ENCODE measurements around the gene MAN2C1.

Gene MAN2C1

DNA sequence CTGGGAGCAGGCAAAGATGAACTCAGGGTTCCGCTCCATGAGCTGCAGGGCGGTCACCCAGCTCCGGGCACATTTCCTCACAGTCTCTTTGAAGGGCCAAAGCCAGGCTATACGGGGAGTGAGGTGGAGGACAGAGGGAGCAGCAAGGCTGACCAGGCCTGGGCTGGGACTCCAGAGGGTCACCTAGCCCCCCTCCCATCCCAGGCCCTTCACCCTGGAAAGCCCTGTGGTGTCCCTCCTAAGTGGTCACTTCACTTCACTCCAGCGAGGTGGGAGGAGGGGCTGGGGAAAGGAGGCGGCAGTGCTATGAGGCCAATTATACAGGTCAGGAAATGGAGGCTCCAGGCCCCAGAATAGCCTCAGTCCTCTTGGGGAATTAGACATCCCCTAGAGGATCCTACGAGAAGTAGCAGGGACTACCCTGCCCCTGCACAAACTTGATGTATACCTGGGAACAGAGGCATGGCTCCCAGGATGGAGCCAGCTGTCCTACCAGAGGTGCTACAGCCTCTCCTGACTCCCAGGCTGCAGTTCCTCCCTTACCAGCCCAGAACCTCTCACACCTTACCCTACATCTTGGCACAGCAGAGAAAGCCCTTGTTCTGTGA, 5.7 kb downstream of the MAN2C1 start:
- no peak overlapping the region for H3K4me2 ChIP-seq (ENCODE audit: low read depth, low read length)
- no peak overlapping the region for H3K27ac ChIP-seq (ENCODE audit: low read length)
- H3K36me3 ChIP-seq (replicated peaks; ENCODE audit: insufficient read depth, low read length), result no peaks in the 10 kb centered on the region
- DNase-seq, result no peak
- no peaks in the 10 kb centered on the region for H3F3A ChIP-seq (ENCODE audit: insufficient read depth, low read length)
- no peaks in the 10 kb centered on the region for H3K9me2 ChIP-seq (replicated peaks; ENCODE audit: insufficient read depth, low read length)
- no peak overlapping the region for H3K9ac ChIP-seq (ENCODE audit: low read length)
- H2AFZ ChIP-seq (ENCODE audit: low read length), result no peak overlapping the region
- 0 out of 2 replicates have a peak, but pooled peaks cover 3% of the 10 kb centered on the region for H3K79me2 ChIP-seq (ENCODE audit: low read length)
- no peaks in the 10 kb centered on the region for H3K9me3 ChIP-seq (replicated peaks; ENCODE audit: insufficient read depth, low read length)
- H4K20me1 ChIP-seq (ENCODE audit: insufficient read depth, low read length), result no peaks in the 10 kb centered on the region
- H3K4me1 ChIP-seq (ENCODE audit: low read length), result peaks cover 5% of the 10 kb centered on the region
- TF ChIP-seq EZH2phosphoT487 (IDR thresholded peaks at IDR 0.05; ENCODE audit: low read length) (no peak), EZH2 (optimal IDR thresholded peaks at IDR 0.05; ENCODE audit: low read depth, low read length) (no peak), CTCF (IDR thresholded peaks at IDR 0.05; ENCODE audit: low read length) (no peak)
- H3K4me3 ChIP-seq (ENCODE audit: low read length), result no peak overlapping the region
- no peaks in the 10 kb centered on the region for H3K27me3 ChIP-seq (replicated peaks; ENCODE audit: insufficient read depth, low read length)

GRCh38 chr15:75361989-75362641, 6.3 kb downstream of the MAN2C1 start:
- Histone ChIP-seq H2AFZ (ENCODE audit: low read length) (no peak overlapping the region), H3K4me3 (ENCODE audit: low read length) (no peak overlapping the region), H3K79me2 (ENCODE audit: low read length) (no peaks in the 10 kb centered on the region), H3F3A (ENCODE audit: insufficient read depth, low read length) (no peaks in the 10 kb centered on the region), H3K4me2 (ENCODE audit: low read depth, low read length) (no peak overlapping the region), H3K27me3 (replicated peaks; ENCODE audit: insufficient read depth, low read length) (no peaks in the 10 kb centered on the region), H3K9me2 (replicated peaks; ENCODE audit: insufficient read depth, low read length) (no peaks in the 10 kb centered on the region), H3K4me1 (ENCODE audit: low read length) (no peaks in the 10 kb centered on the region), H3K9me3 (replicated peaks; ENCODE audit: insufficient read depth, low read length) (no peaks in the 10 kb centered on the region), H3K9ac (ENCODE audit: low read length) (no peak overlapping the region), H3K36me3 (replicated peaks; ENCODE audit: insufficient read depth, low read length) (no peaks in the 10 kb centered on the region), H4K20me1 (ENCODE audit: insufficient read depth, low read length) (no peaks in the 10 kb centered on the region), H3K27ac (ENCODE audit: low read length) (no peak overlapping the region)
- DNase-seq, result no peak
- no peak for TF ChIP-seq EZH2 (optimal IDR thresholded peaks at IDR 0.05; ENCODE audit: low read depth, low read length)
- TF ChIP-seq EZH2phosphoT487 (IDR thresholded peaks at IDR 0.05; ENCODE audit: low read length), result no peak
- no peak for TF ChIP-seq CTCF (IDR thresholded peaks at IDR 0.05; ENCODE audit: low read length)

- Histone ChIP-seq H3K4me3 (ENCODE audit: low read length) (no peak overlapping the region), H3K9me3 (replicated peaks; ENCODE audit: insufficient read depth, low read length) (no peaks in the 10 kb centered on the region), H2AFZ (ENCODE audit: low read length) (no peak overlapping the region), H3K4me2 (ENCODE audit: low read depth, low read length) (no peak overlapping the region), H3K9ac (ENCODE audit: low read length) (no peak overlapping the region), H3K27me3 (replicated peaks; ENCODE audit: insufficient read depth, low read length) (no peaks in the 10 kb centered on the region), H3K9me2 (replicated peaks; ENCODE audit: insufficient read depth, low read length) (no peaks in the 10 kb centered on the region), H3K36me3 (replicated peaks; ENCODE audit: insufficient read depth, low read length) (no peaks in the 10 kb centered on the region), H3K27ac (ENCODE audit: low read length) (no peak overlapping the region), H3K4me1 (ENCODE audit: low read length) (no peaks in the 10 kb centered on the region), H3K79me2 (ENCODE audit: low read length) (no peaks in the 10 kb centered on the region), H4K20me1 (ENCODE audit: insufficient read depth, low read length) (no peaks in the 10 kb centered on the region), H3F3A (ENCODE audit: insufficient read depth, low read length) (no peaks in the 10 kb centered on the region)
- TF ChIP-seq EZH2 (optimal IDR thresholded peaks at IDR 0.05; ENCODE audit: low read depth, low read length), result no peak
- no peak for TF ChIP-seq CTCF (IDR thresholded peaks at IDR 0.05; ENCODE audit: low read length)
- TF ChIP-seq EZH2phosphoT487 (IDR thresholded peaks at IDR 0.05; ENCODE audit: low read length), result no peak
- no peak for DNase-seq
Observed at GRCh38 chr15:75361361-75361988, 6.9 kb downstream of the MAN2C1 start.
